ENCODE data around the gene PACRG.

Gene PACRG

DNA sequence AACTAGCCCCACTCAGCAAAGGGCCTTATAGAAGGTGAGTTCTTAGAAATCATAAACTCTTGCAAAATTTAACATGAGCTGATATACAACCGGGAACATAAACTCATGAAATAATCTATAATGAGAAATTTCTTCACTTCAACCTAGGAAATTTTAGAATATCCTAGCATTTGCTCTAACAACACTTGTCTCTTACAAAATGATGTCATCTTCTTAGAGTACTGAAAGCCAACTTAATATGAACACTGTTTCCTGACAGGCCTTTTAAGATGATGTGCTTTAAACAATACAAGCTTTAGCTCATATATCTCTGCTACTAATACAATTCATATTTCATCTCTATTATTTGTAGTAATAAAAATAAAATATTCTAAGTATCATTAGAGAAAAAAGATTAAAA, 932 bp downstream of the PACRG start:
- TF ChIP-seq, protein P1, sequence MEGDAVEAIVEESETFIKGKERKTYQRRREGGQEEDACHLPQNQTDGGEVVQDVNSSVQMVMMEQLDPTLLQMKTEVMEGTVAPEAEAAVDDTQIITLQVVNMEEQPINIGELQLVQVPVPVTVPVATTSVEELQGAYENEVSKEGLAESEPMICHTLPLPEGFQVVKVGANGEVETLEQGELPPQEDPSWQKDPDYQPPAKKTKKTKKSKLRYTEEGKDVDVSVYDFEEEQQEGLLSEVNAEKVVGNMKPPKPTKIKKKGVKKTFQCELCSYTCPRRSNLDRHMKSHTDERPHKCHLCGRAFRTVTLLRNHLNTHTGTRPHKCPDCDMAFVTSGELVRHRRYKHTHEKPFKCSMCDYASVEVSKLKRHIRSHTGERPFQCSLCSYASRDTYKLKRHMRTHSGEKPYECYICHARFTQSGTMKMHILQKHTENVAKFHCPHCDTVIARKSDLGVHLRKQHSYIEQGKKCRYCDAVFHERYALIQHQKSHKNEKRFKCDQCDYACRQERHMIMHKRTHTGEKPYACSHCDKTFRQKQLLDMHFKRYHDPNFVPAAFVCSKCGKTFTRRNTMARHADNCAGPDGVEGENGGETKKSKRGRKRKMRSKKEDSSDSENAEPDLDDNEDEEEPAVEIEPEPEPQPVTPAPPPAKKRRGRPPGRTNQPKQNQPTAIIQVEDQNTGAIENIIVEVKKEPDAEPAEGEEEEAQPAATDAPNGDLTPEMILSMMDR (IDR thresholded peaks at IDR 0.05; ENCODE audit: insufficient read depth, low read depth, low read length, missing control alignments), result no peak
- H3K4me3 ChIP-seq (ENCODE audit: low read length), result no peak overlapping the region
- DNase-seq (ENCODE audit: low read depth), result no peak

DNA sequence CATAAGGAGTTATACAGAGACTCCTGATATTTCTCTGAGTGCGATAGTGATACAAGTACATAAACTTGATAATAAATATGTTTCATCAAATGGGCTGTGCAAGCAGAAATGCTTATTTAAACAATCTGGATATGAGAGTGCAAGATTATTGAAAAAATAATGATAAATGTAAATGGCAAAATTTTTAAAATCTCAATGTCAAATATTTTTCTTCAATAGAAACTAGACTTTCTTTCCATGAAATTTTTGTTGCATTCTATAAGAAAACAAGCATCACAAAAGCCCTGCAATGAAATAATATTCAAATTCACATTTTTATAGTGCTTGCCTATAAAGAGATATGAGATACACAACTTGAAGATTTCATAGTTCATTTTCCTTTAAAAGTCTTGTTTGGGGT, 2.7 kb downstream of the PACRG start:
- no peak for DNase-seq (ENCODE audit: low read depth)
- H3K4me3 ChIP-seq (ENCODE audit: low read length), result no peak overlapping the region
- TF ChIP-seq, protein P1 (IDR thresholded peaks at IDR 0.05; ENCODE audit: insufficient read depth, low read depth, low read length, missing control alignments), result no peak

DNA sequence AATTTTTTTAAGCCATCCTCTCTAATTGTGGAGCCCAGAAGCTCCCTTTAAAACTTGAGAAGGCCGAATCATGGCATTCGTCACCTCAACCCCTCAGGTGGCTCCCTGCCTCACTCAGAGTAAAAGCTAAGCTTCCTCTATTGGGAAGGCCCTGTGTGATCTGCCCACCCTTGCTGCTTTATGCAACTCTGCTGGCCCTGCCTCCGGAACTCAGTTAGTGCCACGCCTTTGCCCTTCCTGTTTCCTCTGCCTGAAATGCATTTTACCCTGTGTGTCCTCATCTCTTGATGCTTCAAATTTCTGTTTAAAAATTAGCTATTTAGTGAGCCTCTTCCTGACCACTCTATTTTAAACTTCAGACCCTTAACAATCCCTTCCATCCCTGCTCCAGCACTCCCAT, 5.7 kb downstream of the PACRG start:
- DNase-seq (ENCODE audit: low read depth), result no peak
- TF ChIP-seq, protein P1 (IDR thresholded peaks at IDR 0.05; ENCODE audit: insufficient read depth, low read depth, low read length, missing control alignments), result no peak

DNA sequence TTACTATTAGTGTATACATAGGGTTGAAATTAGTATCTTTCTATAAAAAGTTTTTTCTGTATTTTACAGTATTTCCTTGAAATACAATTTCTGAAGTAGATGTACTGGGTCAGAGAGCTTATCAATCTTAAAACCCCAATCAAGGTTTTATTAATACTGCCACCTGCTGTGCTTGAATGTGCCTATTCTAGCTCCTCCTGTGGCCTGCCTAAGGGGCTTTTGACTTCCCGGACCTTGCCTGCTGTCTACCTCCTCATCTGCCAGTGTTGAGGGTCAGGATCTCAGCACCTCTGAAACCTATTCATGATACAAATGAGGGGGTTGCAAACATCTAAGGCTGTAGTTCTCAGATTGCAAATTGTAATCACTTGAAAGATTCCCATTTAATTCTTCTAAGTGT, 9.2 kb downstream of the PACRG start:
- DNase-seq (ENCODE audit: low read depth), result peak; percentile 9
- no peak overlapping the region for H3K4me3 ChIP-seq (ENCODE audit: low read length)
- TF ChIP-seq, protein P1 (IDR thresholded peaks at IDR 0.05; ENCODE audit: insufficient read depth, low read depth, low read length, missing control alignments), result peak; percentile 9

More for the DNA sequence above, 5.7 kb downstream of the PACRG start:
- no peak overlapping the region for H3K4me3 ChIP-seq (ENCODE audit: low read length)

DNA sequence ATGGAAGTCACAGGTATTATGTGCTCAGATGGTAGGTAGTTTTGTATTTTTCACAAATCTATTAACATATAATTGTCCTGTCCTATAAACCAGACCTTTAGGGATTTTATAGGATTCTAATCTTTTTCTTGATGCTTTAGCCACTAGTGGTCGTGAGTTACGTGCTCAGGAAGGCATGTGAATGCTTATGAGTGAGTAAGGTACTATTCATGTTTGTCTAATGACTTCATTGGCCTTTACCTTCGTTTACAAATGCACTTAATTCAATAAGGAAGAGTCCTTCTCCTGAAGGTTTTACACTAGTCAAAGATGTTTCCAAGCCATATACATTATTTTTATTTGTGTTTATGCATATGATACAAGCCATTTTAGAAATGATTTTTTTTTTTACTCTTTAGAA, 23.0 kb downstream of the PACRG start:
- DNase-seq (ENCODE audit: low read depth), result peak; percentile 79

DNA sequence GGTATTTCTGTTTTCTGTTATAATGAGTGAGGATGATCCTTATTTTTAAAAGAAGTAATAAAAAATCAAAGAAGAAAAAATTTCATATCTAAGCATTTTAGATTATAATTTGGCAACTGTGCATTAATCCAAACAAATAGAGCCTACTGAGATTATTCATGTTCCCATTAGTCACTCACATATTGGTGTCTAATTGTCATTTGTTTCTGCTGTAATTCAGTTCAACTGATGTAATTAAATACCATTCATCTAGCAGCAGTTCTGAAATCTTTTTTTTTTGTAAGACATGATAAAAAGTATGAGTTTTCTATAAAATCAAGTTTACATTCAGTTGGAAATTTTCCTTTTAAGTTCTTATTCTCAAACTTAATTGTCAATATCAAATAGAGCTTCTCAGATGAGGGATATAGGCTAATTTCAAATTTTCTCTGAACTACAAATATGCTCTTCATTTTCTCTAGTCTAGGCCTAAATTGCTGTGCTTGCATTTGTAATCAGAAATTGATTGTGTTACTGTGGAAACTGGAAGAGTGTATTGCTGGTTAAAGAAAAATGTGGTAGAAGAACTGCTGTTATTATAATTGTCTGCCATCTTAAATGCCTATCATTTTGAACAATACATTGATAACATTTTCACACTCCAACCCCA, 23.6 kb downstream of the PACRG start:
- TF ChIP-seq, protein P1 (IDR thresholded peaks at IDR 0.05; ENCODE audit: insufficient read depth, low read depth, low read length, missing control alignments), result no peak
- peak; percentile 2 for DNase-seq (ENCODE audit: low read depth)
- H3K4me3 ChIP-seq (ENCODE audit: low read length), result no peak overlapping the region

More for the DNA sequence above, 23.0 kb downstream of the PACRG start:
- TF ChIP-seq, protein P1 (IDR thresholded peaks at IDR 0.05; ENCODE audit: insufficient read depth, low read depth, low read length, missing control alignments), result no peak
- no peak overlapping the region for H3K4me3 ChIP-seq (ENCODE audit: low read length)

DNA sequence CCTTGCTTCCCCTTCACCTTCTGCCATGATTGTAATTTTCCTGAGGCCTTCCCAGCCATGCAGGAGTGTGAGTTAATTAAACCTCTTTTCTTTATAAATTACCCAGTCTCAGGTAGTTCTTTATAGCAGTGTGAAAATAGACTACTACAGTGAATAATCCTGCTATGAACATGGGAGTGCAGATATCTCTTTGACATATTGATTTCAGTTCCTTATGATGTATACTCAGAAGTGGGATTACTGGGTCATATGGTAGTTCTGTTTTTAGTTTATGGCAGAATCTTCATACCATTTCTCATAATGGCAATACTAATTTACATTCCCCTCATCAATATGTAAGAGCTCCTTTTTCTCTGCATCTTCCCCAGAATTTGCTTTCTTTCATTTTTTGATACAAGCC, 26.0 kb downstream of the PACRG start:
- no peak overlapping the region for H3K4me3 ChIP-seq (ENCODE audit: low read length)
- TF ChIP-seq, protein P1 (IDR thresholded peaks at IDR 0.05; ENCODE audit: insufficient read depth, low read depth, low read length, missing control alignments), result no peak
- DNase-seq (ENCODE audit: low read depth), result no peak
